GM19240 (cell line): ENCODE measurements around the gene CSK.
A peak's percentile ranks its signal among the peaks of the same experiment; 100 is the strongest.
"Not testable (repeated sequence)": the region's sequence is repeated elsewhere in the genome, so short reads cannot be mapped to it uniquely, and the experiment has no call there.

ENCODE experiments used
- DNase-seq: peaks from one replicate; pipeline ENCODE4 v3.0.0; 2011; ENCODE audit warnings: low spot score; ENCODE audit not compliant: insufficient read length

Gene CSK

GRCh38 chr15:74781431-74782258 is at the start of gene CSK:
Gene CSK, plus strand, starts transcription at chr15:74782080. Its CDS starts 16,218 bp downstream, at chr15:74798298.
- DNase-seq: no peak

GRCh38 chr15:74732846-74733245 is 49.0 kb upstream of the CSK start:
- DNase-seq: no peak

- no peak for DNase-seq
Observed at GRCh38 chr15:74733269-74733668, 48.6 kb upstream of the CSK start.

GRCh38 chr15:74735305-74735704 is 46.6 kb upstream of the CSK start:
- DNase-seq: no peak

GRCh38 chr15:74738239-74738638 is 43.6 kb upstream of the CSK start:
- not testable (repeated sequence) for DNase-seq

- DNase-seq: no peak
Observed at GRCh38 chr15:74742422-74742821, 39.5 kb upstream of the CSK start.

- DNase-seq: no peak
Observed at GRCh38 chr15:74746389-74746788, 35.5 kb upstream of the CSK start.

GRCh38 chr15:74748322-74748946 is 33.4 kb upstream of the CSK start, which contains the start of gene CYP1A2:
Gene CYP1A2, plus strand, starts transcription at chr15:74748845. Its CDS starts 894 bp downstream, at chr15:74749739.
- DNase-seq: no peak

- no peak for DNase-seq
Observed at GRCh38 chr15:74749832-74750231, 32.0 kb upstream of the CSK start.

- DNase-seq: no peak
Observed at GRCh38 chr15:74750751-74751150, 31.1 kb upstream of the CSK start.

- no peak for DNase-seq
Observed at GRCh38 chr15:74752011-74752410, 29.9 kb upstream of the CSK start.

- no peak for DNase-seq
Observed at GRCh38 chr15:74752531-74752930, 29.3 kb upstream of the CSK start.

- DNase-seq: no peak
Observed at GRCh38 chr15:74754593-74755215, 27.2 kb upstream of the CSK start.

GRCh38 chr15:74758736-74759135 is 23.1 kb upstream of the CSK start:
- no peak for DNase-seq

GRCh38 chr15:74762791-74763150 is 19.1 kb upstream of the CSK start:
- no peak for DNase-seq

- no peak for DNase-seq
Observed at GRCh38 chr15:74763416-74763815, 18.5 kb upstream of the CSK start.

GRCh38 chr15:74767167-74768098 is 14.4 kb upstream of the CSK start:
- no peak for DNase-seq

- DNase-seq: no peak
Observed at GRCh38 chr15:74768099-74768770, 13.6 kb upstream of the CSK start.

GRCh38 chr15:74768771-74769342 is 13.0 kb upstream of the CSK start:
- DNase-seq: peak; percentile 72

GRCh38 chr15:74769463-74770025 is 12.3 kb upstream of the CSK start:
- DNase-seq: no peak
